ENCODE results near the gene COG5.

COG5 gene

DNA sequence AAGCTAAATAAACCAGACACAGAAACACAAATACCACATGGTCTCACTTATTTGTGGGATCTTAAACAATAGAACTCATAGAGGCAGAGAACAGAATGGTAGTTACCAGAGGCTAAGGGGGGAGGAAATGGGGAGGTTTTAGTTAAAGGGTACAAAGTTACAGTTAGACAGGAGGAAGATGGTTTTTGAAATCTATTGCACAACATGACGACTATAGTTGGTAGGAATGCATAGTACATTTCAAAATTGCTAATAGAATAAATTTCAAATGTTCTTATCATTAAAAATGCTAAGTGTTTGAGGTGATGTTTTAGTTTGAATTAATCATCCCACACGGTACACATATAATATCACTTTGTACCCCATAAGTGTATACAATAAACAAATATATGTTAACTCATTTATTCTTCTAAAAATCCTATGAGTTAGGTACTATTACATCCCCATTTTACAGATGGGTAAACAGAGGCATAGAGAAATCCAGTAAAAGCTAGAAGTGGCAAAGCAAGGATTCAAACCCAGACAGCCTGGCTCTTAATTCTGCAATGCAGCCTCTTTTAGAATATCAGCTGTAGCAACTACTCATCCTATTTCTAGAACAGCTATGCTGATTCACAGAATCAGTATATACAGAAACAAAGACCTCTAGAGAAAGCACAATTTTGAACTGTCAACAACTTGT is 344.0 kb downstream of the COG5 start:
- no peak overlapping the region for H3K27ac ChIP-seq (ENCODE audit: extremely low read depth, low read depth, low read length)
- H3K4me1 ChIP-seq (ENCODE audit: control insufficient read depth, insufficient read depth, low read length), result no peaks in the 10 kb centered on the region
- ChIA-PET POLR2A (interaction anchor here (0.7 kb wide), 1 partner anchor 1983 kb away, joined by 6 read pairs; no protein-coding TSS in a partner anchor), CTCF (no interaction called here)
- H3K36me3 ChIP-seq (ENCODE audit: control insufficient read depth in 2 of 2, insufficient read depth in 1 of 2, low read length in 2 of 2), result no peaks in the 10 kb centered on the region
- TF ChIP-seq ZNF843 (tag by site-specific recombination; IDR thresholded peaks at IDR 0.05) (no peak), ZNF626 (tag by site-specific recombination; IDR thresholded peaks at IDR 0.05) (no peak), ZNF324 (tag by site-specific recombination; IDR thresholded peaks at IDR 0.05) (no peak), ZBTB7A (tag by site-specific recombination; IDR thresholded peaks at IDR 0.05; ENCODE audit: low read depth) (no peak), ZNF654 (tag by site-specific recombination; IDR thresholded peaks at IDR 0.05; ENCODE audit: low read depth) (no peak), TSHZ1 (tag by site-specific recombination; IDR thresholded peaks at IDR 0.05; ENCODE audit: borderline replicate concordance) (no peak)
- TF ChIP-seq, protein P1, sequence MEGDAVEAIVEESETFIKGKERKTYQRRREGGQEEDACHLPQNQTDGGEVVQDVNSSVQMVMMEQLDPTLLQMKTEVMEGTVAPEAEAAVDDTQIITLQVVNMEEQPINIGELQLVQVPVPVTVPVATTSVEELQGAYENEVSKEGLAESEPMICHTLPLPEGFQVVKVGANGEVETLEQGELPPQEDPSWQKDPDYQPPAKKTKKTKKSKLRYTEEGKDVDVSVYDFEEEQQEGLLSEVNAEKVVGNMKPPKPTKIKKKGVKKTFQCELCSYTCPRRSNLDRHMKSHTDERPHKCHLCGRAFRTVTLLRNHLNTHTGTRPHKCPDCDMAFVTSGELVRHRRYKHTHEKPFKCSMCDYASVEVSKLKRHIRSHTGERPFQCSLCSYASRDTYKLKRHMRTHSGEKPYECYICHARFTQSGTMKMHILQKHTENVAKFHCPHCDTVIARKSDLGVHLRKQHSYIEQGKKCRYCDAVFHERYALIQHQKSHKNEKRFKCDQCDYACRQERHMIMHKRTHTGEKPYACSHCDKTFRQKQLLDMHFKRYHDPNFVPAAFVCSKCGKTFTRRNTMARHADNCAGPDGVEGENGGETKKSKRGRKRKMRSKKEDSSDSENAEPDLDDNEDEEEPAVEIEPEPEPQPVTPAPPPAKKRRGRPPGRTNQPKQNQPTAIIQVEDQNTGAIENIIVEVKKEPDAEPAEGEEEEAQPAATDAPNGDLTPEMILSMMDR (tag by site-specific recombination; IDR thresholded peaks at IDR 0.05), result no peak
- no peaks in the 10 kb centered on the region for H3K9me3 ChIP-seq (ENCODE audit: control insufficient read depth, insufficient read depth, low read depth, low read length)
- no peak overlapping the region for H3K4me3 ChIP-seq (ENCODE audit: low read depth, low read length)

DNA sequence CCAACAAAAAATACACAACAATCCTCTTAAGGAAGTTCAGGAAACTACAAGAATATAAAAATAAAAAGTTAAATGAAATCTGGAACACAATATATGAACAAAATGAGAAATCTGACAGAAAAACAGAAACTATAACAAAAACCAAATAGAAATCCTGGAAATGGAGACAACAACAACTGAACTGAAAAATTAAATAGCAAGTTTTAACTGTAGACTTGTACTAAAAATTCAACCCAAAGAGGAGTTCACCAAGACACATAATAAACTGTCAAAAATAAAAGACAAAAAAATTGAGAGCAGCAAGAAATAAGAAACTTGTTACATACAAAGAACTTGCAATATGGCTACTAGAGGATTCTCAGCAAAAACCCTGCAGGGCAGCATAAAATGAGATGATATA is 349.8 kb downstream of the COG5 start:
- H3K36me3 ChIP-seq (ENCODE audit: control insufficient read depth in 2 of 2, insufficient read depth in 1 of 2, low read length in 2 of 2), result no peaks in the 10 kb centered on the region
- CTCF ChIA-PET, result no interaction called here
- TF ChIP-seq, protein P2, sequence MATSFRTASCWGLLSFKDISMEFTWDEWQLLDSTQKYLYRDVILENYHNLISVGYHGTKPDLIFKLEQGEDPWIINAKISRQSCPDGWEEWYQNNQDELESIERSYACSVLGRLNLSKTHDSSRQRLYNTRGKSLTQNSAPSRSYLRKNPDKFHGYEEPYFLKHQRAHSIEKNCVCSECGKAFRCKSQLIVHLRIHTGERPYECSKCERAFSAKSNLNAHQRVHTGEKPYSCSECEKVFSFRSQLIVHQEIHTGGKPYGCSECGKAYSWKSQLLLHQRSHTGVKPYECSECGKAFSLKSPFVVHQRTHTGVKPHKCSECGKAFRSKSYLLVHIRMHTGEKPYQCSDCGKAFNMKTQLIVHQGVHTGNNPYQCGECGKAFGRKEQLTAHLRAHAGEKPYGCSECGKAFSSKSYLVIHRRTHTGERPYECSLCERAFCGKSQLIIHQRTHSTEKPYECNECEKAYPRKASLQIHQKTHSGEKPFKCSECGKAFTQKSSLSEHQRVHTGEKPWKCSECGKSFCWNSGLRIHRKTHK (tag by site-specific recombination; IDR thresholded peaks at IDR 0.05), result no peak
- TF ChIP-seq BCL11A (tag by site-specific recombination; IDR thresholded peaks at IDR 0.05; ENCODE audit: low read depth), result no peak
- TF ChIP-seq ZNF19 (tag by site-specific recombination; IDR thresholded peaks at IDR 0.05; ENCODE audit: low read depth), result no peak
- no peak for TF ChIP-seq SP2 (tag by site-specific recombination; IDR thresholded peaks at IDR 0.05)
- TF ChIP-seq ZNF121 (tag by site-specific recombination; IDR thresholded peaks at IDR 0.05), result no peak
- TF ChIP-seq KLF9 (tag by site-specific recombination; IDR thresholded peaks at IDR 0.05; ENCODE audit: low read depth), result no peak
- TF ChIP-seq ZNF354C (tag by site-specific recombination; IDR thresholded peaks at IDR 0.05; ENCODE audit: borderline replicate concordance, low read depth), result no peak
- no peak for TF ChIP-seq ZNF266 (tag by site-specific recombination; IDR thresholded peaks at IDR 0.05; ENCODE audit: low read depth)
- no peak for TF ChIP-seq ZNF133 (tag by site-specific recombination; IDR thresholded peaks at IDR 0.05)
- TF ChIP-seq ZNF639 (tag by site-specific recombination; IDR thresholded peaks at IDR 0.05), result no peak
- TF ChIP-seq ZNF350 (tag by site-specific recombination; IDR thresholded peaks at IDR 0.05), result no peak

More for the DNA sequence above, 349.8 kb downstream of the COG5 start:
- Histone ChIP-seq H3K4me1 (ENCODE audit: control insufficient read depth, insufficient read depth, low read length) (no peaks in the 10 kb centered on the region), H3K4me3 (ENCODE audit: low read depth, low read length) (no peak overlapping the region), H3K27ac (ENCODE audit: extremely low read depth, low read depth, low read length) (no peak overlapping the region), H3K9me3 (ENCODE audit: control insufficient read depth, insufficient read depth, low read depth, low read length) (no peaks in the 10 kb centered on the region)
- POLR2A ChIA-PET, result no interaction called here

Data from HEK293 (cell line).